HG03095 (cell line): Measurements from ENCODE around the gene ANKRD34A.

Experiments used
- ATAC-seq: cut with Tn5 transposase; IDR thresholded peaks from one replicate; pipeline ENCODE4 v1.9.1; 2021; ENCODE audit warnings: moderate library complexity; ENCODE audit not compliant: unreplicated experiment

The ANKRD34A gene

DNA sequence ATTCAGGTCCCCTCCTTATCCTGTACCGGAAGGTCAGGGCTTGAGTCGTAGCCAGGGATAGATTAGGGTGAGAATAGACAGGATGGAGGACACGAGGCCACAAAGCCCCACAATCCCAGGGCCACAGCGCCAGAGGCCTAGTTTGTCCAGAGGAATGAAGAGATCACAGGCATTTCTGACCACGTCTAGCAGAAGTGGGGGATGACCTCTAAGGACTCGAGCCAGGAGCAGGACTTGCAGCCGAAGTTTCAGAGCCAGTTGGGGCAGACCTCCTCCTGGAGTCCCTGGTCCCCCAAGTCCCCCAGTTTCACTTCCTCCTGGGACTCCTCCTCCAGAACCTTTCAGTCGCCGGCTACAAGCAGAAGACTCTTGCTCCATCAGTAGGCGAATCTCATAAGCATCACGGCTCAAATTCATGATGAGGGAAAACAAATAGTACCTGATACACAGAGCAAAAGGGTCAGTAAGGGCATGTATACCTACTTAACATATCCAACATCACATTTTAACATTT is 52.2 kb downstream of the ANKRD34A start:
- no peak for ATAC-seq
